Heart left ventricle (tissue), 13 donors: ENCODE measurements around the gene NYAP2.

ENCODE experiments used
- CTCF ChIP-seq, 12 donors: fragments of 200-600 bp; sonication (generic) in 4 of 12; IDR thresholded peaks; one replicate each; pipeline versions ENCODE4 v1.5.0 to v1.8.0; 2018 to 2022; ENCODE audit warnings: antibody characterized with exemption in 12 of 12, mild to moderate bottlenecking in 5 of 12
- POLR2A ChIP-seq, 2 donors: fragments of 450-650 bp; IDR thresholded peaks; one replicate each; pipeline ENCODE4 v1.6.1; 2017; ENCODE audit warnings: antibody characterized with exemption in 2 of 2, mild to moderate bottlenecking in 2 of 2, moderate library complexity in 2 of 2
- donor health status: ischemic (EF 13 %, LVEDD 7.1; RV severe dilation, severe dysfunction).
- donor health status: DM: no; HTN: yes; CAD: no.
- donor health status: DM: no; HTN: no; CAD: no.
- donor health status: ischemic (EF 25% LVEDD 6.9; RV normal size, moderate dysfunction).
- donor health status: ischemic (EF 25% LVEDD 5.7; RV mildly dilated, moderate dysfunction).
- donor health status: ischemic (EF 35%, LVEDD 5.7; RV mildly dilated, moderate dysfunction).
- donor health status: nonischemic (EF 11% LVEDD 7.7; RV severe dilation, severe dysfunction).
- donor health status: DM: yes; HTN: yes; CAD: no.
- donor health status: PGD.
- donor health status: ischemic (EF 29% LVEDD 5.4; RV normal size, mild dysfunction).
- donor health status: nonischemic (EF 23%, LVEDD 6.1; RV moderate dilation, normal function).

GRCh38 chr2:225415792-225416191 lies 16.3 kb downstream of the NYAP2 start:
- TF ChIP-seq POLR2A (IDR thresholded peaks at IDR 0.05) (no peak), CTCF (IDR thresholded peaks at IDR 0.05) (no peak)
